K562 (cell line): ENCODE data around the gene METTL3.

Source experiments
- BMI1 ChIP-seq: fragments of 150-350 bp; IDR thresholded peaks from 2 replicates; pipeline ENCODE4 v1.6.1; 2014; ENCODE audit warnings: low read length
- BRD4 ChIP-seq: fragments of 200-600 bp; sonication (generic); IDR thresholded peaks from 2 replicates; pipeline ENCODE4 v1.6.1; 2017; ENCODE audit warnings: inconsistent platforms
- EP300 ChIP-seq: IDR thresholded peaks from 2 replicates; pipeline ENCODE4 v1.6.1; 2012; ENCODE audit warnings: low read length, improper control_type of control experiment
- GTF2F1 ChIP-seq: IDR thresholded peaks from 2 replicates; pipeline ENCODE4 v1.6.1; 2011; ENCODE audit warnings: low read depth, low read length, improper control_type of control experiment
- MAZ ChIP-seq, 2 experiments: fragments of 450-650 bp in 1 of 2; sonication (generic) in 1 of 2; formaldehyde crosslinking; IDR thresholded peaks in 1 of 2; conservative IDR thresholded peaks in 1 of 2; 2 replicates each; pipeline versions ENCODE4 v1.4.0 to v1.5.0; 2020; ENCODE audit warnings: mild to moderate bottlenecking in 1 of 2, missing genetic modification reagents in 1 of 2
- MYC ChIP-seq, 2 experiments: fragments of 250-450 bp in 1 of 2; sonication (Bioruptor Pico) in 1 of 2; IDR thresholded peaks; 2 replicates each; pipeline versions ENCODE4 v1.5.1 to v1.6.1; 2012 to 2021; ENCODE audit warnings: low read depth in 2 of 2, borderline replicate concordance in 1 of 2, improper control_type of control experiment in 1 of 2, low read length in 1 of 2, mild to moderate bottlenecking in 1 of 2, moderate library complexity in 1 of 2
- NCOA1 ChIP-seq: fragments of 450-650 bp; IDR thresholded peaks from 2 replicates; pipeline ENCODE4 v1.6.1; 2016; ENCODE audit warnings: low read depth
- POLR2AphosphoS2 ChIP-seq: IDR thresholded peaks from 2 replicates; pipeline ENCODE4 v1.6.1; 2012; ENCODE audit warnings: low read length, improper control_type of control experiment
- SP2 ChIP-seq: IDR thresholded peaks from 2 replicates; pipeline ENCODE4 v1.6.1; 2011; ENCODE audit warnings: mild to moderate bottlenecking, low read depth, low read length, moderate library complexity; ENCODE audit not compliant: poor library complexity, severe bottlenecking; ENCODE audit errors: extremely low read depth
- USF2 ChIP-seq: sonication (generic); formaldehyde crosslinking; IDR thresholded peaks from 2 replicates; pipeline ENCODE4 v1.5.0; 2020; ENCODE audit warnings: missing genetic modification reagents
- ZNF12 ChIP-seq: sonication (generic); formaldehyde crosslinking; IDR thresholded peaks from 2 replicates; pipeline ENCODE4 v1.4.0; 2020; ENCODE audit warnings: mild to moderate bottlenecking, missing genetic modification reagents
- TF ChIP-seq, protein P1 (sequence below), 3 experiments: IDR thresholded peaks in 2 of 3; conservative IDR thresholded peaks in 1 of 3; 2 replicates each; pipeline ENCODE4 v1.5.1; 2011 to 2012; ENCODE audit warnings: low read length in 3 of 3, mild to moderate bottlenecking in 3 of 3, control low read depth in 2 of 3, improper control_type of control experiment in 1 of 3, inconsistent platforms in 1 of 3, low read depth in 1 of 3, mixed read lengths in 1 of 3, moderate library complexity in 1 of 3; ENCODE audit not compliant: insufficient read depth in 2 of 3
- TF ChIP-seq, protein P2 (sequence below): sonication (generic); formaldehyde crosslinking; IDR thresholded peaks from 2 replicates; pipeline ENCODE4 v1.8.1; 2023; ENCODE audit warnings: mild to moderate bottlenecking, missing genetic modification reagents
- TF ChIP-seq, protein P3 (sequence below): fragments of 200-800 bp; sonication (Bioruptor generic); IDR thresholded peaks from 2 replicates; pipeline ENCODE4 v1.6.1; 2016; ENCODE audit warnings: missing genetic modification characterization, missing compliant biosample characterization

DNA sequence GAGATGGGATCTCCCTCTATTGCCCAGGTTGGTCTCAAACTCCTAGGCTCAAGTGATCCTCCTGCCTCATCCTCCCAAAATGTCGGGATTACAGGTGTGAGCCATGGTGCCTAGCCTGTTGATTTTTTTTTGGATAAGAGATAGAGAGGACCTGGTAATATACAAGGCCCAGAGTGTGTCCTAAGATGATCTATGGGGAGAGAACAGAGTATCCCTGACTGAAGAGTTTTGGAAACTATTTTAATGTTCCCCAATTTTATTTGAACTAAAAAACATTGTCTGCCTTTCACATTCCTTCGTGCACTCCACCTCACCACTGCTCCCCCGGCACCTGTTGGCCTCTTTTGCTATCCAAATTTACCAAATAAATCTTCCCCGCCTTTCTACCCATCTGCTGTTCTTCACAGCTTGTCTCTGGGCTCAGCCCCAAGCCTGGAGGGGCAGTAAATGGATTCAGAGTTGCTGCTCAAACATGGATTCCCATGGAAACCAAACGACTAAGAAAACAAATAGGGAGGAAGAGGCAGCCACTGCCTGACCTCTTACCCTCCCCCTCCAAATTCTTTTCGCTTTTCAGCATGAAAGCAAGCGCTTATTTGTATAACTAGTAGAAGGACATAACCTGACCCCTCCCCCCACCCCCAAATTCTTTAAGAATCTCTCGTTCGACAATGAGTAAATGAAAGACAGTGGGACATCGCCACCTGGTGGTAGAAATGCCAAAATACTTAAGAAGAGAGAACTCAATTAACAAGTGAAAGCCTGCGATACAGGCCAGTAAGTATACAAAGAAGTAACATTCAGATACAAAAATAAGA is 46.2 kb upstream of the METTL3 start:
- TF ChIP-seq MYC (IDR thresholded peaks at IDR 0.05; ENCODE audit: low read depth, low read length), result no peak
- no peak for TF ChIP-seq MYC (CRISPR knock-in tag; IDR thresholded peaks at IDR 0.05; ENCODE audit: borderline replicate concordance, low read depth)
- no peak for TF ChIP-seq GTF2F1
- no peak for TF ChIP-seq USF2 (CRISPR knock-in tag)
- TF ChIP-seq, protein P1, sequence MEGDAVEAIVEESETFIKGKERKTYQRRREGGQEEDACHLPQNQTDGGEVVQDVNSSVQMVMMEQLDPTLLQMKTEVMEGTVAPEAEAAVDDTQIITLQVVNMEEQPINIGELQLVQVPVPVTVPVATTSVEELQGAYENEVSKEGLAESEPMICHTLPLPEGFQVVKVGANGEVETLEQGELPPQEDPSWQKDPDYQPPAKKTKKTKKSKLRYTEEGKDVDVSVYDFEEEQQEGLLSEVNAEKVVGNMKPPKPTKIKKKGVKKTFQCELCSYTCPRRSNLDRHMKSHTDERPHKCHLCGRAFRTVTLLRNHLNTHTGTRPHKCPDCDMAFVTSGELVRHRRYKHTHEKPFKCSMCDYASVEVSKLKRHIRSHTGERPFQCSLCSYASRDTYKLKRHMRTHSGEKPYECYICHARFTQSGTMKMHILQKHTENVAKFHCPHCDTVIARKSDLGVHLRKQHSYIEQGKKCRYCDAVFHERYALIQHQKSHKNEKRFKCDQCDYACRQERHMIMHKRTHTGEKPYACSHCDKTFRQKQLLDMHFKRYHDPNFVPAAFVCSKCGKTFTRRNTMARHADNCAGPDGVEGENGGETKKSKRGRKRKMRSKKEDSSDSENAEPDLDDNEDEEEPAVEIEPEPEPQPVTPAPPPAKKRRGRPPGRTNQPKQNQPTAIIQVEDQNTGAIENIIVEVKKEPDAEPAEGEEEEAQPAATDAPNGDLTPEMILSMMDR (IDR thresholded peaks at IDR 0.05 in 2 of 3, conservative IDR thresholded peaks at IDR 0.05 in 1 of 3; ENCODE audit: insufficient read depth in 2 of 3, low read depth in 1 of 3, low read length in 3 of 3), result peak; percentile 49 to 81 (median 60); a peak in 5 of 6 replicates
- TF ChIP-seq POLR2AphosphoS2, result no peak
- TF ChIP-seq BMI1, result no peak
- no peak for TF ChIP-seq NCOA1
- TF ChIP-seq ZNF12 (CRISPR knock-in tag), result no peak
- TF ChIP-seq MAZ (CRISPR knock-in tag; conservative IDR thresholded peaks at IDR 0.05 in 1 of 2, IDR thresholded peaks at IDR 0.05 in 1 of 2), result peak in 1 of 2 experiments; percentile 17; a peak in 1 of 4 replicates
- TF ChIP-seq, protein P2, sequence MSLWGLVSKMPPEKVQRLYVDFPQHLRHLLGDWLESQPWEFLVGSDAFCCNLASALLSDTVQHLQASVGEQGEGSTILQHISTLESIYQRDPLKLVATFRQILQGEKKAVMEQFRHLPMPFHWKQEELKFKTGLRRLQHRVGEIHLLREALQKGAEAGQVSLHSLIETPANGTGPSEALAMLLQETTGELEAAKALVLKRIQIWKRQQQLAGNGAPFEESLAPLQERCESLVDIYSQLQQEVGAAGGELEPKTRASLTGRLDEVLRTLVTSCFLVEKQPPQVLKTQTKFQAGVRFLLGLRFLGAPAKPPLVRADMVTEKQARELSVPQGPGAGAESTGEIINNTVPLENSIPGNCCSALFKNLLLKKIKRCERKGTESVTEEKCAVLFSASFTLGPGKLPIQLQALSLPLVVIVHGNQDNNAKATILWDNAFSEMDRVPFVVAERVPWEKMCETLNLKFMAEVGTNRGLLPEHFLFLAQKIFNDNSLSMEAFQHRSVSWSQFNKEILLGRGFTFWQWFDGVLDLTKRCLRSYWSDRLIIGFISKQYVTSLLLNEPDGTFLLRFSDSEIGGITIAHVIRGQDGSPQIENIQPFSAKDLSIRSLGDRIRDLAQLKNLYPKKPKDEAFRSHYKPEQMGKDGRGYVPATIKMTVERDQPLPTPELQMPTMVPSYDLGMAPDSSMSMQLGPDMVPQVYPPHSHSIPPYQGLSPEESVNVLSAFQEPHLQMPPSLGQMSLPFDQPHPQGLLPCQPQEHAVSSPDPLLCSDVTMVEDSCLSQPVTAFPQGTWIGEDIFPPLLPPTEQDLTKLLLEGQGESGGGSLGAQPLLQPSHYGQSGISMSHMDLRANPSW (CRISPR knock-in tag), result no peak
- TF ChIP-seq, protein P3, sequence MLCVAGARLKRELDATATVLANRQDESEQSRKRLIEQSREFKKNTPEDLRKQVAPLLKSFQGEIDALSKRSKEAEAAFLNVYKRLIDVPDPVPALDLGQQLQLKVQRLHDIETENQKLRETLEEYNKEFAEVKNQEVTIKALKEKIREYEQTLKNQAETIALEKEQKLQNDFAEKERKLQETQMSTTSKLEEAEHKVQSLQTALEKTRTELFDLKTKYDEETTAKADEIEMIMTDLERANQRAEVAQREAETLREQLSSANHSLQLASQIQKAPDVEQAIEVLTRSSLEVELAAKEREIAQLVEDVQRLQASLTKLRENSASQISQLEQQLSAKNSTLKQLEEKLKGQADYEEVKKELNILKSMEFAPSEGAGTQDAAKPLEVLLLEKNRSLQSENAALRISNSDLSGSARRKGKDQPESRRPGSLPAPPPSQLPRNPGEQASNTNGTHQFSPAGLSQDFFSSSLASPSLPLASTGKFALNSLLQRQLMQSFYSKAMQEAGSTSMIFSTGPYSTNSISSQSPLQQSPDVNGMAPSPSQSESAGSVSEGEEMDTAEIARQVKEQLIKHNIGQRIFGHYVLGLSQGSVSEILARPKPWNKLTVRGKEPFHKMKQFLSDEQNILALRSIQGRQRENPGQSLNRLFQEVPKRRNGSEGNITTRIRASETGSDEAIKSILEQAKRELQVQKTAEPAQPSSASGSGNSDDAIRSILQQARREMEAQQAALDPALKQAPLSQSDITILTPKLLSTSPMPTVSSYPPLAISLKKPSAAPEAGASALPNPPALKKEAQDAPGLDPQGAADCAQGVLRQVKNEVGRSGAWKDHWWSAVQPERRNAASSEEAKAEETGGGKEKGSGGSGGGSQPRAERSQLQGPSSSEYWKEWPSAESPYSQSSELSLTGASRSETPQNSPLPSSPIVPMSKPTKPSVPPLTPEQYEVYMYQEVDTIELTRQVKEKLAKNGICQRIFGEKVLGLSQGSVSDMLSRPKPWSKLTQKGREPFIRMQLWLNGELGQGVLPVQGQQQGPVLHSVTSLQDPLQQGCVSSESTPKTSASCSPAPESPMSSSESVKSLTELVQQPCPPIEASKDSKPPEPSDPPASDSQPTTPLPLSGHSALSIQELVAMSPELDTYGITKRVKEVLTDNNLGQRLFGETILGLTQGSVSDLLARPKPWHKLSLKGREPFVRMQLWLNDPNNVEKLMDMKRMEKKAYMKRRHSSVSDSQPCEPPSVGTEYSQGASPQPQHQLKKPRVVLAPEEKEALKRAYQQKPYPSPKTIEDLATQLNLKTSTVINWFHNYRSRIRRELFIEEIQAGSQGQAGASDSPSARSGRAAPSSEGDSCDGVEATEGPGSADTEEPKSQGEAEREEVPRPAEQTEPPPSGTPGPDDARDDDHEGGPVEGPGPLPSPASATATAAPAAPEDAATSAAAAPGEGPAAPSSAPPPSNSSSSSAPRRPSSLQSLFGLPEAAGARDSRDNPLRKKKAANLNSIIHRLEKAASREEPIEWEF, result no peak
- TF ChIP-seq BRD4, result no peak
- TF ChIP-seq EP300, result no peak; the same call in 1 of the 2 replicates
- TF ChIP-seq SP2, result no peak
